ENCODE data around the gene SLC41A3.

- TF ChIP-seq POLR2A (IDR thresholded peaks at IDR 0.05; ENCODE audit: low read length): no peak
- no peak for TF ChIP-seq GATA1 (IDR thresholded peaks at IDR 0.05; ENCODE audit: low read depth, low read length)
These were observed 53.5 kb downstream of the SLC41A3 start for GRCh38 chr3:126030455-126030854.

All from erythroblast (primary cell).